ENCODE data around the gene SNPH. TPM values are rescaled to one million over a fixed set of nuclear protein-coding genes. Genes with fewer than 3 reads are reported as not detected.
A peak's percentile ranks its signal among the peaks of the same experiment; 100 is the strongest.
"Not testable (repeated sequence)": the region's sequence is repeated elsewhere in the genome, so short reads cannot be mapped to it uniquely, and the experiment has no call there.

The SNPH gene
- total RNA-seq, 6 experiments from 2014 or later: 12.0 to 15.3 (median 13.3) TPM

- Mint-ChIP-seq H3K4me3 (peak overlapping the region; percentile 45; the same call in 1 of the 2 replicates), H3K36me3 (ENCODE audit: low read depth) (peaks cover 35% of the 10 kb centered on the region), H3K27ac (peak overlapping the region; percentile 58), H3K4me1 (ENCODE audit: low read depth) (peaks cover 48% of the 10 kb centered on the region)
- H3K27me3 Mint-ChIP-seq (ENCODE audit: insufficient read depth); H3K9me3 Mint-ChIP-seq; DNase-seq: not testable (repeated sequence)
- peak; percentile 67 for TF ChIP-seq CTCF (IDR thresholded peaks at IDR 0.05)
Observed at GRCh38 chr20:1343446-1344124, 77.5 kb downstream of the SNPH start.

GRCh38 chr20:1345030-1345755 is 79.1 kb downstream of the SNPH start:
- H3K4me3 Mint-ChIP-seq: no peak overlapping the region
- peaks cover 2% of the 10 kb centered on the region; the same call in 1 of the 2 replicates for H3K27me3 Mint-ChIP-seq (ENCODE audit: insufficient read depth)
- H3K27ac Mint-ChIP-seq: peak overlapping the region; percentile 49; the same call in 1 of the 2 replicates
- DNase-seq: no peak
- H3K4me1 Mint-ChIP-seq (ENCODE audit: low read depth): peaks cover 45% of the 10 kb centered on the region
- H3K9me3 Mint-ChIP-seq: peaks cover 7% of the 10 kb centered on the region
- TF ChIP-seq CTCF (IDR thresholded peaks at IDR 0.05): no peak
- H3K36me3 Mint-ChIP-seq (ENCODE audit: low read depth): peaks cover 47% of the 10 kb centered on the region

GRCh38 chr20:1345756-1346093 is 79.6 kb downstream of the SNPH start:
- DNase-seq: no peak
- Mint-ChIP-seq H3K36me3 (ENCODE audit: low read depth) (peaks cover 52% of the 10 kb centered on the region), H3K9me3 (peaks cover 7% of the 10 kb centered on the region), H3K4me3 (no peak overlapping the region), H3K4me1 (ENCODE audit: low read depth) (peaks cover 40% of the 10 kb centered on the region), H3K27ac (no peak overlapping the region), H3K27me3 (ENCODE audit: insufficient read depth) (peaks cover 2% of the 10 kb centered on the region; the same call in 1 of the 2 replicates)
- no peak for TF ChIP-seq CTCF (IDR thresholded peaks at IDR 0.05)

- Mint-ChIP-seq H3K4me3 (no peak overlapping the region), H3K27ac (no peak overlapping the region), H3K36me3 (ENCODE audit: low read depth) (peaks cover 59% of the 10 kb centered on the region), H3K27me3 (ENCODE audit: insufficient read depth) (peaks cover 2% of the 10 kb centered on the region; the same call in 1 of the 2 replicates), H3K9me3 (peaks cover 7% of the 10 kb centered on the region), H3K4me1 (ENCODE audit: low read depth) (peaks cover 40% of the 10 kb centered on the region)
- no peak for TF ChIP-seq CTCF (IDR thresholded peaks at IDR 0.05)
- no peak for DNase-seq
Observed at GRCh38 chr20:1346315-1346969, 80.3 kb downstream of the SNPH start.

- Mint-ChIP-seq H3K4me1 (ENCODE audit: low read depth) (peaks cover 22% of the 10 kb centered on the region), H3K27ac (no peak overlapping the region), H3K27me3 (ENCODE audit: insufficient read depth) (no peaks in the 10 kb centered on the region), H3K9me3 (no peaks in the 10 kb centered on the region), H3K4me3 (no peak overlapping the region), H3K36me3 (ENCODE audit: low read depth) (peaks cover 70% of the 10 kb centered on the region)
- no peak for DNase-seq
- no peak for TF ChIP-seq CTCF (IDR thresholded peaks at IDR 0.05)
Observed at GRCh38 chr20:1353956-1354355, 87.9 kb downstream of the SNPH start.

All from HFFc6 (cell line).